ENCODE measurements around the gene HRAS.

HRAS gene

DNA sequence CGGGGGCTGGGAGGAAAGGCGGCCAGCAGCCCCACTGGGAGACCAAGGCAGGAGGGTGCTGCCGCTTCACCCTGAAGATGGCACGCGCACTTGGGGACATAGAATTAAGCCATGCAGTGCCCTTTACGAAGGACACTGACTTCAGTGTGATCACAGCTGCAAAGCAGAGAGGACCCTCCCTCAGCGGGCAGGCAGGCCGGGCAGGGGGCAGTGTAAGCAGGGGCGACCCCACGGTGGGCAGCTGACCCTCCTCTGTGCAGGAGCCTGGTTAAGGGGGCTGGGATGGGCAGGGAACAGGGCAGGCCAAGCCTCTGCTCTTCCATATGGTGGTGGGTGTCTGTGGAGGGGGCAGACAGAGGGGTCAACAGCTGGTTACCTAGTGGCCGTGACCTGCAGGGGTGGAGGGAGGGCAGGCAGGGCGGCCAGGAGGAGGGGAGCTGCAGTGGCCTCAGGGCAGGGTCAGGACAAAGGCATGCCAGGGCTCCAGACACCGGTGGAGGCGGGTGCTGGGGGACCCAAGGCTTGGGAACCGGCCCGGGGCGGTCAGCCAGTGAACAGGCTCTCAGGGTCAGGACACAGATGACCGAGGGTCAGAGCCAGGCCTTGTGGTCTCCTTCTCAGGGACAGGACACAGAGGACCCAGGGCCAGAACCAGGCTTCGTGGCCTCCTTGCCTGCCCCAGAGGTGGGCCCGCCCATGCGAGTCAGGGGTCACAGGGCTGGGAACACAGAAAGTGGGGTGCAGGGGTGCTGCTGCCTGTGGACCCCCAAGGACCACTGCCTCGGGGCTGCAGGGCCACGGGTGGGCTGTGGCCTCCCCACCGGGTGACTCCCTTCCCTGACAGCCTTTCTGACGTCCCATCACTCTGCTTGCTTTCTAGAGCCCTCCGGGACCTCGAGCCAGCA is 18.0 kb upstream of the HRAS start:
- no peak for DNase-seq

DNA sequence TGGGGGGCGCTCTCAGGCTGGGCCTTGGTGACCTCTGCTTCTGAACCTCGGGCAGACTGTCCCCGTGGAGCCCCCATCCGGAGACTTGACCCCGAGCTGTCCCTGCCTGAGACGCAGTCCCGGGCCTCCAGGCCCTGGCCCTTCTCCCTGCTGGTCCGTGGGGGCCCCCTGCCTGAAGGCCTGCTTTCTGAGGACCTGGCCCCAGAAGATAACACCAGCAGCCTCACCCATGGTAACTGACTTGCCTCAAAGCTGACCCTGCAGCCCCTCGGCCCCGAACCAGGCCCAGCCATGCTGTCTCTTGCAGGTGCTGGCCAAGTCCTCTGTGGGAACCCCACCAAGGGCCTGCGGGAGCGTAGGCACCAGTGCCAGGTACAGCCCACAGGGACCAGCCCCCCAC is 16.2 kb upstream of the HRAS start:
- no peak for DNase-seq

GRCh38 chr11:551131-551530 is 15.8 kb upstream of the HRAS start:
- DNase-seq, result no peak

DNA sequence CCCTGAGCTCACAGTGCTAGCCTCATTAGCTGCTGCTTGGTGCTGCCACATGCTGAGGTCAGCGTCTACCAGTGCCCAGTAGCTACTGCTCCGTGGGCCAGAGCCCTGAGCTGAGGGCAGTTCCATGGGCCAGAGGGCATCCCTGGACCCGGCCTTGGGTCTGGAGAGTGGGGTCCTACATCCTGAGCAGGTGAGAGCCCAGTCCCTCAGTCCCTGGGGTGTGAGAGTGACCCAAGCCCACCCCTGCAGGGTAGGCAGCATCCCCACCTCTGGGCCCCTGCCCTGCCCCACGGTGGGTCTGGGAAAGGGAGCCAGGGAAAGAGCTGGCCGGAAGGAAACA is 15.3 kb upstream of the HRAS start:
- DNase-seq, result no peak

GRCh38 chr11:550021-550745 is 14.8 kb upstream of the HRAS start:
- no peak for DNase-seq

- peak; percentile 45 for DNase-seq
Measured at GRCh38 chr11:548700-549603, 13.6 kb upstream of the HRAS start.

DNA sequence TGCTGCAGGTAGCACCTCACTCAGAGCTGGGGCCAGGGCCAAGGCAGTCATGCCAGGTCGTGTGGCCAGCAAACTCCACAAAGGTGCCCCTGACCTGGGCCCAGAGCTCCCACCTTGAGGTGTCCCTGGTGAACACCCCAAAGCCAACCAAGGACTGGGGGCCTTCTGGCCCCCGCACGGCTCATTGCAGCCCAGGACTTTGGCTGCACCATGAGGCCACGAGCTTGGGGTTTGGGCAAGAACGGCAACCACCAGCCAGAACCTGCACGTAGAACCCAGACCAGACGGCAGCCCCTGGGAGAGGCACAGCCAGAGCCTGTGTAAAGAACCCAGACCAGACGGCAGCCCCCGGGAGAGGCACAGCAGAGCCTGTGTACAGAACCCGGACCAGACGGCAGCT is 9.8 kb upstream of the HRAS start:
- DNase-seq, result no peak

DNA sequence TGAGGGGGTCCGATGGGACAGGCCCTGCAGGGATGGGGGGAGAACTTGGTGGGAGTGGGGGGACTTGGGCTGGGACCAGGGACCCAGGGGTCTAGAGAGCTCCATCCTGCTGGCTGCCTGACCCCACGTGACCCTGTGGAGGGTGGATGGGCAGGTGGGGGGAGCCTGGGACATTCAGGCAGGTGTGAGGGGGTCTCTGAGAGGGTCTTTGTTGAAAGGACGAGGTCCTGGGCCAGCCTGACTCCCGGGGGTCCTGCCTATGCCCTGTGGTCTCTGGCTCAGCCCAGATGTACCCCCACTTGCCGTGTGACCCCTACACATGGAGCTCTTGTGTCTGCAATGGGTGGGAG is 9.4 kb upstream of the HRAS start:
- DNase-seq, result no peak

- DNase-seq, result no peak
Measured at GRCh38 chr11:541433-541885, 6.1 kb upstream of the HRAS start.

DNA sequence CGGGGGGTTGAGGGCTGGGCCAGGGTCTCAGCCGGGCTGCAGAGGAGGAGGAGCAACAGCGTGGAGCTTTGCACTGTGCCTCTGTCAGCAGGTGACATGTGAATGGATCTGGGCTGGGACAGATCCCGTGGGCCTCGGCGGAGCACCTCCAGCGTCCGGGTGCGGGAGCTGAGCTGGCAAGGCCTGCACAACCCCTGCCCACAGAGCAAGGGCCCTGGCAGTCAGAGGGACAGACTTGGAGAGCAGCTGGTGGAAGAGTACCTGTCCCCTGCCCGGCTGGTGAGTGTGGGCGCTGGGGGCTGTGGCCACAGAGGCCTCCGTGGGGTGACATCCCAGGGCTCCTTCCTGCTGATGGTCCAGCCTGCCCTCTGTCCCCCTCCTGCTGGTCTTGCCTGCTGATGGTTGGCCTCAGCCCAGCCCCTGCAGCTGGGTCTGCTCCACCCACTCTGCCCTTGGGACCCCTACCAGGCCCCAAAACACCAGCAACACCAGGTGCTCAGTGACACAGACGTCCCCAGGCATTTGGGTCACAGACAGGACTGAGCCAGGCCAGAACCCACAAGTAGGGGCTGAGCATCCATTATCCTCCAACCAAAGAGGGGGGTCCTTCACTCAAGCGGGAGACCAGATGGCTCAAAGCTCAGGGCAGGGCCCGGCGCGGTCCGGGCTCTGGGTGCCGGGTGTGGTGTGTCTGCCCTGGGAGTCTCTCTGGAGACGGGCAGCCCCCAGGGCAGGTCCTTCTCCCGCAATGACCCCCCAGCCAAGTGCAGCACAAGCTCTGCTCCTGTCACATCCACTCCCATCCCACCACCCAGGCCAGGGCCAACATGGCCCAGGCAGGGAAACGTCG is 5.4 kb upstream of the HRAS start:
- no peak for DNase-seq

DNA sequence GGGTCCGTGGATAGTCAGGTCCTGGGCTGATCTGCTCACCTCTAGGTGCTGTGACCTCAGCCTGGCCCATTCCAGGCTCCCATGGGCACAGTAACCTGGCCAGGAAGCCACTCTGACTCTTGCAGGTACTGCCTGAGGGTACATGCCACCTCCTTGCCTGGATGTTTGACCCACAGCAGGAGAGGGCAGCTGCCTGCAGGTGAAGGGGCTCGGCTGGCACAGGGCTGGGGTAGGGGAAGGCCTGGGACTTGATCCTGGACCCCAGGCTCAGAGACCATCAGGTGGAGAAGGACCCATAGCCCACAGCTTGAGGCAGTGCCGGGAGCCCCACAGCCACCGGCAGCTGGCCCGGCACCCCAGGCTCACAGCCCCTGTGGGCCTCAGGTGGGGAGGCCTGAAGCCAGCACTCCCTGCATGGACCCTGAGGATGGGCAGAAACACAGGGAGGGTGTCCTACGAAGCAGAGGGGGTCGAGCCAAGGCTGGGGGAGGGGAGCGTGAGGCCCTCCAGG is 4.7 kb upstream of the HRAS start:
- no peak for DNase-seq

- no peak for DNase-seq
Measured at GRCh38 chr11:538431-539051, 3.2 kb upstream of the HRAS start.

DNA sequence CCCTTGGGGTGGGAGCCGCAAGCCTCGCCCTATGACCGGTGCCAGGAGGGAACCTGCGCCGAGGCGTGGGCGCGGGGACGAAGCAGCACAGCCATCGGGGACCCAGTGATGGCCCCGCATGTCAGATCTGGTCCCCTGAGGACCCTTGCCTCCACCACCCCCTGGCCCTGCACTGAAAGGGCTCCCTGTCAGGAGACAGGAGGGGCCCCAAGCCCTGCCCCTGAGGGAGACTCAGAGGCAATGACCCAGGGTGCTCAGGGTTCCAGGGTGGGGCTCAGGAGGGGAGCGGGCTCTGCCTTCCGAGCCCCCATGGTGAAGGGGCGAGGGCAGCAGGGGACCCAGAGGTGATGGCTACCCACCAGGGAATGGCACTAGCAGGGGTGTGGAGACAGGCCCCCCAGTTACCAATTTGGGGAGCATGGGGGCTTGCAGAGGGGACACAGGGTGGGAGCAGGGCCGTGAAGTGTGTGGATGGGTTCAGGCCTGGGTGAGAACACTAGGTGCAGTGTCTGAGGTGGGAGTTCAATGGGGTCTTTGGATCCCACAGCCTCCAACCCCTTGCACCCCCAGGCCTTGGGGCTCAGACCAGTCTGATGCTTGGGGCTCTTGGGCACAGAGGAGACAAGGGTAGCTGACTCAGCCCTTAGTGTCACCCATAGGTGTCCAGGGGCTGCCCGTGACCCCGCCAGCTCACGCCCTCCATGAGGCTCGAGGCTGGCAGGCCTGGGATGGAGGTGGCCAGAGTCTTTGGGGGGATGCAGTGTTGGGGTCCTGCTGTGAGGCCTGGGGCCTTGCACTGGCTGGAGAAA is 2.5 kb upstream of the HRAS start:
- no peak for DNase-seq

DNA sequence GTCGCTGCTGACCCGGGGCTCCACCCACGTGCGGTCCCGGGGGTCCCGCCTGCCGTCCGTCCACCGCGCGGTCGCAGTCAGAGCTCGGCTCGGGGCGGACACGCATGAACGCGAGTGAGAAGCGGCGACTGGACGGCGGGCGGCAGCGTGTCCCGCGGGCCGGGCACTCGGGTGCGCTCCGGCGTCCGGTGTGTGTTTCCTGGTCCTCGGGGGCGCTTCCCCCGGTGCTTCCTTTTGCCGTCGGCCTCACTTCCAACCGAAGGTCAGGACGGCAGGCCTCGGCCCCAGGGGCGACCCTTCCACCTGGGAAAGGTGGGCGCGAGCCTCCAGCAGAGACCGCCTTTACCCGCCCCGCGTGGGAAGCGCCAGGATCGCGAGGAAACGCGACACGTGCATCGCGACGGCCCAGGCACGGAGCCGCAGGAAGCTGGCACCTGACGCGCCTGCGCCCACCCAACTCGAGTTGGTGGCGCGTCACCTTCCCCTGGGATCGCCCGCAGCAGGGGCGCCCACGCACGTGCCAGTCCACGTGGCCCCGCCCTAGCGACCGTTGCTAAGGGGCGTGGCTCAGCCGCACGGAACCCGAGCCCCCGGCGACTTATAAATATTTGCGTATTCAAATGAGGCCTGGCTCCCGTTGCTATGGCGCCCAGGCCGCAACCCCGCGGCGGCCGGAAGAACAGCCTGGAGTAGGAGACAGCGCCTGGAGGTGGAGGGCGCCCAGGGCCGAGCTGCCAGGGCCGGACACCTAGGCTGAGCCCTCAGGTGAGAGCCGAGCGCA is 1.7 kb upstream of the HRAS start, which contains the start of gene LRRC56:
Gene LRRC56 (plus strand): TSS at position 687 of the 781 bp plus-strand sequence. CDS start 3,158 bp downstream, outside the sequence.
- peak; percentile 37 for DNase-seq

DNA sequence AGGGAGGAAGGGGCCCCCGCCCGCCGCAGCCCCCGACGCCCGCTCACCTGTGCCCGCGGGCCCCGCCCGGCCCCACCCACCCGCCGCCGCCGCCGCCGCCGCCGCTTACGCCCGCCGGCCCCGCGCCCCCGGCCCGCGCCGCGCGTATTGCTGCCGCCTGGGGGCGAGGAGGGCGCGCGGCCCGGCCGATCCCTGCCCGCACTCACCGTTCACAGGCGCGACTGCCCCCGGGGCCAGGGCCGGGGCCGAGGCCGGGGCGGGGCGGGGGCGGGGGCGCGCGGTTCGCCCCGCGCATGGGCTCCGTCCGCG is 212 bp downstream of the HRAS start:
- no peak for DNase-seq

GRCh38 chr11:534396-535209 is 773 bp downstream of the HRAS start:
- DNase-seq, result no peak

DNA sequence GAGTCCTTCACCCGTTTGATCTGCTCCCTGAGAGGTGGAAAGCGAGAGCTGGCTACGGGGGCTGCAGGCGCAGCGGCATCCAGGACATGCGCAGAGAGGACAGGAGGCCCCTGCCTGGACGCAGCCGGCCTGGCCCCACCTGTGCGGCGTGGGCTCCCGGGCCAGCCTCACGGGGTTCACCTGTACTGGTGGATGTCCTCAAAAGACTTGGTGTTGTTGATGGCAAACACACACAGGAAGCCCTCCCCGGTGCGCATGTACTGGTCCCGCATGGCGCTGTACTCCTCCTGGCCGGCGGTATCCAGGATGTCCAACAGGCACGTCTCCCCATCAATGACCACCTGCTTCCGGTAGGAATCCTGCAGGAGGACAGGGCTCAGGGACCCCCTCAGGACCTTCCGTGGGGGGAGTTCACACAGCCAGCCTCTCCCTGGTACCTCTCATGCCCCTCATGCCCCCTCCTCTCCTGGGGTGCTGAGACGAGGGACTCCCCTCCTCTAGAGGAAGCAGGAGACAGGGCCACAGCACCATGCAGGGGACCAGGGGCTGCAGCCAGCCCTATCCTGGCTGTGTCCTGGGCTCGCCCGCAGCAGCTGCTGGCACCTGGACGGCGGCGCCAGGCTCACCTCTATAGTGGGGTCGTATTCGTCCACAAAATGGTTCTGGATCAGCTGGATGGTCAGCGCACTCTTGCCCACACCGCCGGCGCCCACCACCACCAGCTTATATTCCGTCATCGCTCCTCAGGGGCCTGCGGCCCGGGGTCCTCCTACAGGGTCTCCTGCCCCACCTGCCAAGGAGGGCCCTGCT is 1.6 kb downstream of the HRAS start:
- DNase-seq, result no peak

DNA sequence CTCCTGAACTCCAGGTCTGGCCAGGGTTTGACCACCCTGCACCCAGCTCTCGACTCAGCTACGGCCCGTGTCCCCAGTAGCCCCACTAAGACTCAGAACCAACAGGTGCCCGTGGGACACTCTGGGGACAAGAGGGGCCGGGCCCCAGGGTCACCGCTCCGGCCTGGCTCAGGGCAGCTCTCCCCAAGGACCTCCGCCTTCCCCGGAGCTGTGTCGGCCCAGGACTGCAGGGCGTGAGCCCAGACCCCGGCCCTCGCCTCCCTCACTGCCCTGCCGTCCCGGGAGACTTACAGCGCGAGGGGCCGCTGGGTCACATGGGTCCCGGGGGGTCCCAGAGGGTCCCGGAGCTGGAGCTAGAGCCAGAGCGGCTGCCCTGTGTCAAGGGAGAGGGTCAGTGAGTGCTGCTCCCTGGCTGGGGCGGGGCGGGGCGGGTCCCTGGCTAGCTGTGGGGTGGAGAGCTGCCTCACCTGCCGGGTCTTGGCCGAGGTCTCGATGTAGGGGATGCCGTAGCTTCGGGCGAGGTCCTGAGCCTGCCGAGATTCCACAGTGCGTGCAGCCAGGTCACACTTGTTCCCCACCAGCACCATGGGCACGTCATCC is 2.3 kb downstream of the HRAS start:
- DNase-seq, result no peak

All from NCI-H1436 treated with DMSO at 0.1 percent for 48 hours (cell line).